Putamen (tissue), 1 donor: ENCODE results near the gene CHSY3.

Source experiments
- DNase-seq: peaks from one replicate; pipeline ENCODE4 v3.0.0-alpha.2; 2016; ENCODE audit warnings: low spot score

The CHSY3 gene

GRCh38 chr5:129945774-129946270, 41.6 kb downstream of the CHSY3 start:
- peak; percentile 43 for DNase-seq

- DNase-seq, result no peak
Measured at GRCh38 chr5:129951039-129951438, 46.8 kb downstream of the CHSY3 start.

GRCh38 chr5:129958581-129958980, 54.3 kb downstream of the CHSY3 start:
- DNase-seq, result no peak

GRCh38 chr5:129960831-129961230, 56.6 kb downstream of the CHSY3 start:
- DNase-seq, result no peak

- DNase-seq, result no peak
Measured at GRCh38 chr5:129962506-129962905, 58.2 kb downstream of the CHSY3 start.

- DNase-seq, result no peak
Measured at GRCh38 chr5:129963359-129963758, 59.1 kb downstream of the CHSY3 start.

- no peak for DNase-seq
Measured at GRCh38 chr5:129966071-129966470, 61.8 kb downstream of the CHSY3 start.

GRCh38 chr5:129971714-129972113, 67.4 kb downstream of the CHSY3 start:
- no peak for DNase-seq

- DNase-seq, result no peak
Measured at GRCh38 chr5:129972465-129973141, 68.3 kb downstream of the CHSY3 start.

GRCh38 chr5:129973716-129974426, 69.6 kb downstream of the CHSY3 start:
- DNase-seq, result no peak

GRCh38 chr5:129977810-129978209, 73.5 kb downstream of the CHSY3 start:
- no peak for DNase-seq

- no peak for DNase-seq
Measured at GRCh38 chr5:129978270-129978669, 74.0 kb downstream of the CHSY3 start.

- no peak for DNase-seq
Measured at GRCh38 chr5:129988453-129988852, 84.2 kb downstream of the CHSY3 start.

GRCh38 chr5:129991780-129992179, 87.5 kb downstream of the CHSY3 start:
- DNase-seq, result no peak

- no peak for DNase-seq
Measured at GRCh38 chr5:129996896-129997295, 92.6 kb downstream of the CHSY3 start.

- DNase-seq, result no peak
Measured at GRCh38 chr5:130000460-130000859, 96.2 kb downstream of the CHSY3 start.

GRCh38 chr5:130002183-130002582, 97.9 kb downstream of the CHSY3 start:
- no peak for DNase-seq

GRCh38 chr5:130002876-130003275, 98.6 kb downstream of the CHSY3 start:
- no peak for DNase-seq

GRCh38 chr5:130011986-130012385, 107.7 kb downstream of the CHSY3 start:
- DNase-seq, result no peak

- no peak for DNase-seq
Measured at GRCh38 chr5:130017173-130017572, 112.9 kb downstream of the CHSY3 start.

- no peak for DNase-seq
Measured at GRCh38 chr5:130018641-130019040, 114.4 kb downstream of the CHSY3 start.

GRCh38 chr5:130021000-130021399, 116.7 kb downstream of the CHSY3 start:
- DNase-seq, result no peak

GRCh38 chr5:130021876-130022275, 117.6 kb downstream of the CHSY3 start:
- DNase-seq, result no peak

GRCh38 chr5:130023604-130024003, 119.3 kb downstream of the CHSY3 start:
- DNase-seq, result no peak
